GM21526 (cell line): Measurements from ENCODE around the gene AK8.

Experiments used
- ATAC-seq: cut with Tn5 transposase; IDR thresholded peaks from one replicate; pipeline ENCODE4 v1.9.1; 2021; ENCODE audit warnings: moderate library complexity; ENCODE audit not compliant: unreplicated experiment, low FRiP score

AK8 gene

GRCh38 chr9:132828201-132828770, 49.8 kb downstream of the AK8 start:
- ATAC-seq, result no peak

GRCh38 chr9:132827366-132827765, 50.7 kb downstream of the AK8 start:
- ATAC-seq, result no peak

- no peak for ATAC-seq
Measured at GRCh38 chr9:132826621-132827365, 51.3 kb downstream of the AK8 start.

- ATAC-seq, result no peak
Measured at GRCh38 chr9:132826131-132826530, 52.0 kb downstream of the AK8 start.

DNA sequence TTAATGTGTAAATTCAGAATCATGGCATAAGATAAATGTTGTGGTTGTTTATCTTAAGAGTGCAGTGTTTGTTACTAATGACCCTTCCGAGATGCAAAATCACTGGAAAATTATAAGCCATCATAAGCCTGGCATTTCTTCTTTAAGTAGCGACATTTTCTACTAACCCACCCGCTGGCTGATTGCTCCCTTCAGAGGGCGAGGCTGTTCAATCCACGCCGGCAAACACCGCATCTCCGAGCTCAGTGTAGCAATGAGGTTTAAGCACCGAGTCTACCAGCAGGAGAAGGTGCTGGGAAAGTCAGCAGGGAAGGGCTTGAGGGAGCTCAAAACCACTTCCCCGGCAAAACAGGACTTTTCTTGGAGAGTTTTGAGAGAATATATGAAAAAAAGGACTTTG, 52.7 kb downstream of the AK8 start:
- no peak for ATAC-seq

- ATAC-seq, result no peak
Measured at GRCh38 chr9:132824951-132825350, 53.1 kb downstream of the AK8 start.

DNA sequence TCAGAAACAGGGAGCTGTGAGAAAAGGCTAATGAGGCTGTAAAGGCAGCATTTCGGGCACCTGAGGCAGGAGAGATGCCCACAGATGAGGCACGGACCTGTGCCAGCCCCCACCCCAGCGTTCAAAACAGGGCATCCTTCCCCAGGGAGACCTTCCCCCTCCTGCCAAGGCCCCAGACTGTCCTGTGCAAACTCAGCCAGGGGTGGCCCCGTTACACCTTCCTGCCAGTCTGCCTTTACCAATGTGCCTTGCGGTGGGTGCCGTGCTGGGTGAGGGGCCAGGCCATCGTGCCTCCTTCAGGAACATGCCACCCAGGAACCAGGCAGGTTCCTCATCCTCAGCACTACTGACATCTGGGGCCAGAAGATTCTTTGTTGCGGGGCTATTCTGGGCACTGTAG, 53.9 kb downstream of the AK8 start:
- ATAC-seq, result no peak

GRCh38 chr9:132823370-132824145, 54.5 kb downstream of the AK8 start:
- ATAC-seq, result no peak

DNA sequence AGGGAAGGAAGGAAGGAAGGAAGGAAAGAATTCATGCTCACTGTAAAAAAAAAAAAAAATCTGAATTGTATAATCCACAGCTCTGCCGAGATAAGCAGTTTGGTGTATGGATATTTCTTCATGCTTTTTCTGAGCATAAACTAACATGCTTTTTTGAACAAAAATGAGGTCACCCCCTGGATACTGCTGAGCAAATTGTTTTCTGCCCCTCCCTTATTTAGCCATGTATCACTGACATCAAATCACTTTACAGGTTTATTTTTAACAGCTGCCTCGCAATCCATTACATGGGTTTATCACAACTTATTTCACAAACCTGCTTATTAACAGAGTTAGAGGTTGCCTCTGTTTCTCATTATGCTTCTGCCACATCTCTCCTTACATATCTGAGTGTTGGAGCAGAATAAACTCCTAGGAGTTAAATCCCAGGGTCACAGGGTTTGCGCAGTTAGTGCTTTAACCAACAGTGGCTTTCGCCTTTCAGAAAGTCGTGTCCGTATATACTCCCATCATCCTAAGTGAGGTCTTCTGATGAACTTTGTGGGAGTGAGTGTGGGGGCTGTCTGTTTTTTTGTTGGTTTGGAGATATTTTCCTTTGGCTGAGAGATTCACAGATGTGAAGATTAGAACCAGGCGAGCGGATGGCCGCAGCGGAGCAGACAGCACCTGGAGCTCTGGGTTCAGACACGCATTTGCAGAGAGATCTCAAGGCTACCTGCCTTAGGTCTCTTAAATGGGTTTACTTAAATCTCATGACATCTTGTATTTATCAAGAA, 57.7 kb downstream of the AK8 start:
- no peak for ATAC-seq

- ATAC-seq, result no peak
Measured at GRCh38 chr9:132818588-132818987, 59.5 kb downstream of the AK8 start.

GRCh38 chr9:132814937-132815336, 63.1 kb downstream of the AK8 start:
- no peak for ATAC-seq

GRCh38 chr9:132813115-132813771, 64.8 kb downstream of the AK8 start:
- no peak for ATAC-seq

- no peak for ATAC-seq
Measured at GRCh38 chr9:132811985-132812384, 66.1 kb downstream of the AK8 start.

DNA sequence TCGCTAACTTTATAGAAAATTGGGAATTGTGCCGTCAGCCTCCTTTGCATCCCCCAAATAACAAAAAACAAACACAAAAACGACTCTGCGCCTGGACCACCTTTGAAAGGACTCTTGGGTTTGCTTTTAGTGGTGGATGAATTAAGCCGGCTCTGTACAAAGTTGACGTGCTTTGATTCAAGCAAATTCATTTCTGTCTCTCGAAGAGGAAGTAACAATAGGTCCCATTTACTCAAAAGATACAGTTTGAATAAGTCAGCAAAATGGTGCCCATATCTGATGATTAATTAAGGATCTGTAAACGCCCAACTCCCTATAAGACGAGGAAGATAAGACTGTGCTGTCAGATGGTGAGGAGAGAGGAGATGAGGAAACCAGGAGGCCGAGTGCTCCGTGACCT, 67.8 kb downstream of the AK8 start:
- ATAC-seq, result no peak

DNA sequence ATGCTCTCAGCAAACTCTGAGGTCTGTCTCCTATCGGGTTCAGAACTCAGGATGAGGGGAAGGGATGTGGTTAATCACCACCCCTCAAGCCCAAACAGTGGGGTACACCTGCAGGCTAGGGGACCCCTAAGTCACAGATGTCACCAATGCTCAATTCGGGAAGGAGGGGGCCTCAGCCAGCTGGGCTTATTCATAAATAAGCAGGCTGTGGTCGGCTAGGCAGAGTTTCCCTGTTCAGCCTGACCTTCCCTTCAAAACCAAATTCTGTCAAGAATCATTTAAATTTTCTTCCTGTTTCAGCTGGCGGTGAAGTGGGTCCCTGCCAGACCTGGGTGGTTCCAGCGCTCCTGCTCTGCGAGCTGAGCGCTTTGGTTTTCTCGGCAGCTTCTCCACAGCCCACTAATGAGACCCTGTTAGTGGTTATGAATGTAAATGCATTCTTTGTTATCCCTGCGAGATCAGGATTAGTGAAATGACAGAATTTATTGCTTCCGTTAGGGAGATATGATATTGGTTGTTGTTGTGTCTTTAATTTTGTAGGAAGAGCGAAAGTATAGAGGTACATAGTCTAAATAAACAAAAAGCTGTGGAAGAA, 68.3 kb downstream of the AK8 start:
- no peak for ATAC-seq

- ATAC-seq, result no peak
Measured at GRCh38 chr9:132808645-132809044, 69.4 kb downstream of the AK8 start.

GRCh38 chr9:132806723-132807421, 71.2 kb downstream of the AK8 start:
- ATAC-seq, result no peak

DNA sequence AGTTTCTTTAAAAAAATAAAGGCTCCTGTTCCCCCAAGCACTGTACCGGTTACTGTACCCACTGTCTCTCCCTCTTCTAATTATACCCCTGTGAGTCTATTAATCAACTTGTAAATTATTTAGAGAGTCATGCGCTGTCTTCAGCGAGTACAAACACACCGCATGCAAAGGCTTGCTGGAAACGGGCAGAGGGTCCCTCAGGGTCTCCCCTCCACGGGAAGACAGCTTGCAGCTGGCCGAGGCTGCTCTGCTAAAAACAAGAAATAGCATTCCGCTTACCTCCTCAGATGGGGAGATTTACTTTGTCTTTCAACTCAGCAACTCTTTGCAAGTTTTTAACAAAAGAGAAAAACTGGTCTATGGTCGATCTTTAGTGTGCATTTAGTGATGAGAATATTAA, 71.8 kb downstream of the AK8 start:
- no peak for ATAC-seq

- ATAC-seq, result no peak
Measured at GRCh38 chr9:132804576-132805295, 73.3 kb downstream of the AK8 start.
